NCI-H1694 (cell line): ENCODE data around the gene UNK.
"Not testable (repeated sequence)": the region's sequence is repeated elsewhere in the genome, so short reads cannot be mapped to it uniquely, and the experiment has no call there.

Experiments
- DNase-seq: peaks from one replicate; lab custom pipeline; 2025; lab: John Stamatoyannopoulos, UW

Gene UNK

DNA sequence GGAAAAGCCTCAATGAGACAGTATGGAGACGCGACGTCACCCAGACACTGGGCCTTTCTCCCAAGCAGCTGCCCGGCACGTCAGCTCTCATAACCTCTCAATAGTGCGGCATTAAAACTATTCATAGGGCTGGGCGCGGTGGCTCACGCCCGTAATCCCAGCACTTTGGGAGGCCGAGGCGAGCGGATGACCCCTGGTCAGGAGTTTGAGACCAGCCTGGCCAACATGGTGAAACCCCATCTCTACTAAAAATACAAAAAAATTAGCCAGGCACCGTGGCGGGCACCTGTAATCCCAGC lies 67.0 kb downstream of the UNK start:
- DNase-seq = not testable (repeated sequence)

DNA sequence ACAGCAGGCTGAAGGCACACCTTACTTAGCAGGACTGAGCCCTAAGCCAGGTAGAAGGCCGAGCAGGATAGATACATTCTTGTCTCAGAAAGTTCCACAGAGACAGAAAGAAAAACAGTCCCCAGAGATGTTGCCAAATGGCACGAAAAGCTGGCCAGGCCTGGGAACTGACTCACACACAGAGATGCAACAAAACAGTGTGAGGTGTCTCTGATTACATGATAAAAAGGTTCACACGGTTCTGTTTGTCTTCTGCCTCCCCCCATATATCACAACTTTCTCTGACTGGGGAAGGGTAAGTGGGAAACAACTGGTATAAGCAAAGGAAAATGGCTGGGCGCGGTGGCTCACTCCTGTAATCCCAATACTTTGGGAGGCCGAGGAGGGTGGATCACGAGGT lies 68.8 kb downstream of the UNK start:
- no peak for DNase-seq

GRCh38 chr17:75854101-75854748 lies 69.6 kb downstream of the UNK start:
- DNase-seq = no peak

- no peak for DNase-seq
Measured at GRCh38 chr17:75854881-75855309, 70.3 kb downstream of the UNK start.

DNA sequence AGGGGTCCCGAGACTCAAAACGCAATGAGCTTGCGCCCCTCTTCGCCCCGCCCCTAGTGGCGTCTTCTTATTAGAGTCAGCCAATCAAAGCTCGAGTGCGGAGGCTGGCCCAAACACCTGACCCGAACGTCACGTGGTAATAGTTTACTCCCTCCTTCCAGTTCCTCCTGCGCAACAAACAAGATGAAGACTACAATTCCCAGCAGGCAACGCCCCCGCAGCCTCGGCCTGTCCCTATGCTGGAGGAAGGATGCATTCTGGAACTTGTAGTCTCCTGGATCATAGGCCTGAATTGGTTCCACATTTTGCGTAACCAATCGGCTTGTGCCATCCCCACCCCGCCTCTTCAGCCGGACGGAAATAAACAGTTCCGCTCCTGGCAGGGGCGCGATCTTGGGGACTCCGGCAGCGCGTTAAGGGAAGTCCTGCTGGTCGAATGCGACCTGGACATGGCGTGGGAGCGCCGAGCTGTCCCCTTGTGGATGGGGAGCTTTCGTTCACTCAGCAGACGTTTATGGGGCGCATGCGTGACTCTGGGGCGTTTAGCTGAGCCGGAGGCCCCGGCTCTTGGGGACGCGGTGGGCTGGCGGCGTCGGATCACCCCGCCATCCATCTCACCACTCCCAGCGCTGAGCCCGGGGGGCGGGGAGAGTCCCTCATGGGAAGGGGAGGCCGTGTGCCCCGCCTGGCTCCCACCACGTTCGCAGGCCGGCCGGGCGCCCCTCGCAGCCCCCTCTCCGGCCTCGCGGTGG lies 70.9 kb downstream of the UNK start, which contains the start of gene WBP2:
WBP2 (minus strand) TSS at position 26 of the 752 bp plus-strand sequence. CDS start 38 bp downstream, outside the sequence.
- peak; percentile 100 for DNase-seq

DNA sequence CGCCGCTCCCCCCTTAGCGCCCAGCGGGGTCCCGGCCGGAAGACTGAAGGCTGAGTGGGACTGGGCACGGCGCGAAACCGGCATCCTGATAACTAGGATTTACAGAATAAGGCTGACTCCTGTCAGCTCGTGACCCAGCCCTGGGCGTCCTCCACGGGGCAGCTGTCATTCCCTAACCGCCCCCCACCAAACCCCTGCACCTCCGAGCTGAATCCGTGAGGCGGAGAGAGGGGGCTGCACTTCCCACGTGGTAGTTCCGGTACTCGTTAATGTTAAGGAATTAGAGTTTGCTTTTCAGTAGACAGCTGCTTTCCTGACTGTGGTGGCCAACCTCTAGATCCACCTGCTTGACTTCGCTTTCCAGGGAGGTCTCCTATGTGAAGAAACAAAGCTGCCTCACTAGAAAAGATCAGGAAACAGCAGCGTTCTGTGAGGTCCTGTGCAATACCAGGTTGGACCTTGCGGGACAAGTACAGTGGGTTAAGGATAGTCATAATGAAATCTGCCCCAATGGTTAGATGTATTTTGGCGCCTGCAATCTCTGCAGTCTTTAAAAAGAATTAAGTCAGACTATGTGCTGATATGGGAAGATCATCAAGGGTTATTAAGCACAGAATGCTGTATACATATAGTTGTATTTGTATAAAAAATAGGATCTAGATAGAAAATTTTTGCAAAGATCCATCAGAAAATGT lies 71.6 kb downstream of the UNK start:
- no peak for DNase-seq

DNA sequence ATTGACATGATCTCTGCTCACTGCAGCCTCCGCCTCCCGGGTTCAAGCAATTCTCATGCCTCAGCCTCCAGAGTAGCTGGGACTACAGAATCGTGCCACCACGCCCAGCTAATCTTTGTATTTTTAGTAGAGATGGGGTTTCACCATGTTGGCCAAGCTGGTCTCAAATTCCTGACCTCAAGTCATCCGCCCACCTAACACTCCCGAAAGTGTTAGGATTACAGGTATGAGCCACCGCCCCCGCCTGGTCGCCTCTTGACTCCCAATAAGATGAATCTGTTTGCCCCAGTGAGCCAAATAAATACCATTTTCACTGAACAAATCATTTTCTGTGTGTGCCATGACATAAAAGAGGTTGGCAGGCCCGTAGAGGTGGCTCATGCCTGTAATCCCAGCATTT lies 74.8 kb downstream of the UNK start:
- DNase-seq = not testable (repeated sequence)

- DNase-seq = no peak
Measured at GRCh38 chr17:75861927-75862317, 77.3 kb downstream of the UNK start.

DNA sequence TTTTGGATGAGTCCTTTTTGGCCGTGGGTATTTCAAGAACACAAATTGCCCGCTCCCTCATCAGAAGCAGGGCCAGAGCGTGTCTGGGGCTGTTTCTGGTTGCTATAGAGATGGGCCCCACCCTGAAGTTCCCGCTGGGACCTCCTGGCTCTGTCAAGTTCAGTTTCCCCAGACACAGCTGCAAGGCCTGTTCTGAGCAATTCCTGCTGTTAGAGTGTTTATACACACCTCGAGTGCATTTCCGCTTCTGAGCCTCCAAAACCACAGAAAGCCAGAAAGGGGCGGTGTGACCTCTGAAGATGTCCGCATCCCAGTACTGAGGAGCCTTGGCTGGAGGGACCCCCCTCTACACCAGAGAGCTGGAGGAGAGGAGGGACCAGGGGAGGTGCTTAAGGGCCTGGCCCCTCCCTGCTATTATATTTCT lies 79.9 kb downstream of the UNK start:
- no peak for DNase-seq

- not testable (repeated sequence) for DNase-seq
Measured at GRCh38 chr17:75864887-75865286, 80.3 kb downstream of the UNK start.

GRCh38 chr17:75865404-75866188 lies 81.0 kb downstream of the UNK start:
- DNase-seq = not testable (repeated sequence)

DNA sequence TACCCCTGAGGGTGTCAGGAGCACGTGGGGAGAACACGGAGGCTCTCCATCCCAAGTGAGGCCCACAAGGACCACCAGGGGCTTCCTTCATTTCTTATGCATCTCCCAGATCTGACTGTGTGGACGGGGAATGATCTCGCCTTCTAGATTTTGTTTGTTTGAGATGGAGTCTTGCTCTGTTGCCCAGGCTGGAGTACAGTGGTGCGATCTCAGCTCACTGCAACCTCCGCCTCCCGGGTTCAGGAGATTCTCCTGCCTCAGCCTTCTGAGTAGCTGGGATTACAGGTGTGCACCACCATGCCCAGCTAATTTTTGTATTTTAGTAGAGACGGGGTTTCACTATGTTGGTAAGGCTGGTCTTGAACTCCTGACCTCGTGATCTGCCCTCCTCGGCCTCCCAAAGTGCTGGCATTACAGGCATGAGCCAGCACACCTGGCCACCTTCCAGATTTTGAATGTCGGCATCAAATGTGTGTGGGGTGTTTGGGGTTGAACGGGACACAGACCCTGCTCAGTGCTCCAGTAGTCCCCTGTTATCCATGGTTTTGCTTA lies 84.2 kb downstream of the UNK start:
- not testable (repeated sequence) for DNase-seq

DNA sequence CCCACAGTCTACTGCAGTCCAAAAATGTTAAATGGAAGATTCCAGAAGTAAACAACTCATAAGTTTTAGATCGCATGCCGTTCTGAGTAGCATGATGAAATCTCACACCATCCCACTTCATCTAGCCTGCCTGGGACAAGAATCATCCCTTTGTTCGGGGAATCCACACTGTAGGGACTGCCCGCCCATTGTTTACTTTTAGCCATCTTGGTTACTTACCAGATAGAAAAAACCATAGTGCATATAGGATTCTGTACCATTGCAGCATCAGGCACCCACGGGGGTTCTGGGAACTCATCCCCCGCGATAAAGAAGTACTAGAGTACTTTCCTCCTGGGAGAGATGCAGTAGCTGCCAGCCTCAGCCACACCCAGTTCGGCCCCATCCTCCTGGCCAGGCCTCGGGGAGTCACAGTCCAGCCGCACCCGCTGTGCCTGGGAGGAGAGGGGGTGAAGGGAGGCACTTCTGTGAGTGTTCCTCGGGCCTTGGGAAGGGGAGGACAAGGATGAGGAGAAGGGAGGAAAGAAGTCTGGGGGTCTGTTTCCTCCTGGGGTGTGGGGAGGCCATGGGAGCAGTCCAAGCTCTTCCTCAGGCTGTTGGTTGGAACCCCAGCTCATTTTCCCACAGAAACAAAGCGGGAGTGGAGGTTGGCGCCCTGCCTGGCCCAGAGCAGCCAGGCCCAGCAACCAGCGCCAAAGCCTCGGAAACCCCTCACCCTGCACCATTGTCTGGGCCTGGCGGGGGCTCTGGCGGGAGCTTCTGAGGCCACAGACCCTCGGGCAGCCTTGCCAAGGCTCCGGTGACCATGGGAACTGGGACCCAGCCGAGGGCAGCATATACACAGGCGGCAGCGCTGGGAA lies 84.9 kb downstream of the UNK start:
- DNase-seq = no peak

DNA sequence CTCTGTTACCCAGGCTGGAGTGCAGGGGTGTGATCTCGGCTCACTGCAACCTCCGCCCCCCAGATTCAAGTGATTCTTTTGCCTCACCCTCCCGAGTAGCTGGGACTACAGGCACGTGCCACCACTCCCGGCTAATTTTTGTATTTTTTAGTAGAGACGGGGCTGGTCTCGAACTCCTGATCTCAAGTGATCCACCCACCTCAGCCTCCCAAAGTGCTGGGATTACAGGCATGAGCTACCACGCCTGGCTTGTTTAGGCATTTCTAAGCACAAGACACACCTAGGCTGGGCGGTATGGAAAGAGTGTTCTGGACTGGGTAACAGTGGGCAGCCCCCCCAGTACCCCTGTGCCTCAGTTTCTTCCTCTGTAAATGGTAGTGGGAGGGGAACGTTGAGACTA lies 85.6 kb downstream of the UNK start:
- not testable (repeated sequence) for DNase-seq

- DNase-seq = no peak
Measured at GRCh38 chr17:75872434-75873351, 88.1 kb downstream of the UNK start.

GRCh38 chr17:75873587-75874322 lies 89.1 kb downstream of the UNK start:
- DNase-seq = no peak

DNA sequence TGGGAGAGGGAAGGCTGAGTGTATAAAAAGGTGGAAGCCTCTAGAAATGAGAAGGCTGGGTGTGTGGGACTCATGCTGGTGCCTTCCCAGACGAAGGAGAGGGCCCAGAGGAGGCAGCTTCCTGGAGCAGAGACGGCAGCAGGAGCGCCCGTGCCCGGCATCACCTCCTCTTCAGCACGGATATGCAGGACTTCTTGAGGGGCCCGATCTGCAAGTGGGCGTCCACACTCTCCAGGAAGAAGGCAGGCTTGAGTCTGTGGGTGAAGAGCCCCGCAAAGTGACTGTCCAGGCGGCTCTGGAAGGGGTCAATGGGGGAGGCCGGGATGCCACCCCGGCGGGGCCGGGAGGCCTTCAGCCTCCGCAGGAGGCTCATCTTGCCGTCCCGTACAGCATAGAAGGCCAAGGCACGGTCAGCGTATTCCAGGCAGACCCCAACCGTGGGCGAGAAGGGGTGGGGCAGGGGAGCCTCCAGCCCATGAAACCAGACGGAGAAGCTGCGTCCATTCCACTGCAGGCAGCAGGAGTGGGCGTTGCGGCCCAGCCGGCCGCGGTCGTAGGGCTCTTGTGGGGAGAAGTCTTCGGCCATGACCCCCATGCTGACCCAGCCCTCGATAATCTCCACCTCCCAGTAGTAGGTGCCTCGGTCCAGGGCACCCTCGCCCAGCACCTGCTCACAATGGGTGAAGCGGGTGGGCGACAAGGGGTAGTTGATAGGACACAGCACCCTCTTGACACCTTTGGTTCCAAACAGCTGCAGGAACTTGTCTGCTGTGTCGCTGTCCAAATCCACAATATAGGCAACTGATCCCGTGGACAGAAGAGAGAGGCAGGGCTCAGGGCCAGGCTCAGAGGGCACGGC lies 89.9 kb downstream of the UNK start:
- DNase-seq = no peak
